Ectodermal cell (in vitro differentiated cells): ENCODE measurements around the gene SLC9A5.

Experiments used
- H3K27ac ChIP-seq: 2 replicates; pipeline ENCODE4 v1.7.0; 2013; ENCODE audit warnings: mild to moderate bottlenecking, low read depth, low read length; ENCODE audit not compliant: insufficient read depth, poor library complexity, severe bottlenecking
- H3K27me3 ChIP-seq: 2 replicates; pipeline ENCODE4 v1.7.0; 2013; ENCODE audit warnings: mild to moderate bottlenecking, low read length; ENCODE audit not compliant: insufficient read depth, control insufficient read depth, poor library complexity, severe bottlenecking
- H3K36me3 ChIP-seq: one replicate; pipeline ENCODE4 v1.7.0; 2013; ENCODE audit warnings: low read length; ENCODE audit not compliant: control insufficient read depth, insufficient read depth
- H3K4me1 ChIP-seq: one replicate; pipeline ENCODE4 v1.7.0; 2013; ENCODE audit warnings: low read length; ENCODE audit not compliant: control insufficient read depth, insufficient read depth
- H3K4me3 ChIP-seq: 2 replicates; pipeline ENCODE4 v1.7.0; 2013; ENCODE audit warnings: low read depth, low read length, control low read depth; ENCODE audit not compliant: insufficient read depth
- H3K9me3 ChIP-seq: 2 replicates; pipeline ENCODE4 v1.7.0; 2013; ENCODE audit warnings: mild to moderate bottlenecking, low read length, moderate library complexity; ENCODE audit not compliant: control insufficient read depth
- WGBS, 2 experiments: methylation state at CpG; one replicate each; pipeline ENCODE4 v1.1.7; 2013; ENCODE audit warnings: missing lambda C conversion rate in 2 of 2; 5-methylcytosine and 5-hydroxymethylcytosine counted together

The SLC9A5 gene

DNA sequence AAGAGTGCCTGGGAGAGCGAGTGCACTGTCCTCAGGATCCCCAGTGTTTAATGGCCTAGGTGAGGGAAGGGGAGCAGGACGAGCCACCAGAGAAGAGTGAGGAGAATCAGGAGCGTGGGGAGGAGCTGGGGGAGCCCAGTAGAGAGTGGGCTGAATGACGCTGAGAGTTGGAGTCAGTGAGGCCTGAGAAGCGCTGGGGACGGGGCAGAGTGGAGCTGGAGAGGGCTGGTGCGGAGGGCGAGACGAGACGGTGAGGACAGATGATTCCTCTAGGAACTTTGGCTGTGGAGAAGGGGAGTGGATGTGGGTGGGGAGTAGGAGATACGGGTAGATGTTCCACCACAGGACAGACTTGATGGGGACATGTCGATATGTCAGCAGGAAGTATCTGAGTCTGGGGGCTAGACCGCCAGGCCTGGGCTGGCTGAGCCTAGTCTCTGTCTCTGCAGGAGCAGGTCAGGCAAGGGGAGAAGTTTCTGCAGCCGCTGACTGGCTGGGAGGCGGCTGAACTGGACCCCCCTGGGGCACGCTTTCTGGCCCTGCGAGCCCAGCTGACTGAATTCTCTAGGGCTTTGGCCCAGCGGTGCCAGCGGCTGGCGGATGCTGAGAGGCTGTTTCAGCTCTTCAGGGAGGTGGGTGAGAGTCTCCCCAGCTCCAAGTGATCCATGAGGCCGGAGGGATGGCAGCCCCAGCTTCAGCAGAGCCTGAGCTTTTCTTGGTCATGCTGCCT is 35.2 kb downstream of the SLC9A5 start:
- WGBS, 2 experiments: 92 to 93% methylated on average over 21 of the region's 21 CpGs
- no peak overlapping the region for H3K27ac ChIP-seq
- H3K36me3 ChIP-seq: no peaks in the 10 kb centered on the region
- H3K27me3 ChIP-seq: peaks cover 14% of the 10 kb centered on the region
- H3K4me3 ChIP-seq: no peak overlapping the region
- H3K4me1 ChIP-seq: no peaks in the 10 kb centered on the region
- no peaks in the 10 kb centered on the region for H3K9me3 ChIP-seq

DNA sequence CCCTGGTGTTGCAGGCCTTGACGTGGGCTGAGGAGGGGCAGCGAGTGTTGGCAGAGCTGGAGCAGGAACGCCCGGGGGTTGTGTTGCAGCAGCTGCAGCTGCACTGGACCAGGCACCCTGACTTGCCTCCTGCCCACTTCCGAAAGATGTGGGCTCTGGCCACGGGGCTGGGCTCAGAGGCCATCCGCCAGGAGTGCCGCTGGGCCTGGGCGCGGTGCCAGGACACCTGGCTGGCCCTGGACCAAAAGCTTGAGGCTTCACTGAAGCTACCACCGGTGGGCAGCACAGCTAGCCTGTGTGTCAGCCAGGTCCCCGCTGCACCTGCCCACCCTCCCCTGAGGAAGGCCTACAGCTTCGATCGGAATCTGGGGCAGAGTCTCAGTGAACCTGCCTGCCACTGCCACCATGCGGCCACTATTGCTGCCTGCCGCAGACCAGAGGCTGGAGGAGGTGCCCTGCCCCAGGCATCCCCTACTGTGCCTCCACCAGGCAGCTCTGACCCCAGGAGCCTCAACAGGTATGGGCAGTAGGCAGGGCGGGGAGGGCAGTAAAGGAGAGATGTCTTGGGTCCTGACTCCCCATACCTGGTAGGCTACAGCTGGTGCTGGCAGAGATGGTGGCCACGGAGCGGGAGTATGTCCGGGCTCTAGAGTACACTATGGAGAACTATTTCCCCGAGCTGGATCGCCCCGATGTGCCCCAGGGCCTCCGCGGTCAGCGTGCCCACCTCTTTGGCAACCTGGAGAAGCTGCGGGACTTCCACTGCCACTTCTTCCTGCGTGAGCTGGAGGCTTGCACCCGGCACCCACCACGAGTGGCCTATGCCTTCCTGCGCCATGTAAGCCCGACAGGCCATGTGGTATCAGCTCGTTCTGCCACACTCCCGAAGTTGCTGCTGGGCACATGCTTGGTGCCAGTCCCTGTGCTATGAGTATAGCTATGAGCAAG is 36.2 kb downstream of the SLC9A5 start:
- Histone ChIP-seq H3K27me3 (peaks cover 4% of the 10 kb centered on the region), H3K9me3 (no peaks in the 10 kb centered on the region), H3K4me1 (no peaks in the 10 kb centered on the region), H3K4me3 (no peak overlapping the region), H3K36me3 (no peaks in the 10 kb centered on the region), H3K27ac (no peak overlapping the region)
- WGBS, 2 experiments: 78% methylated on average over 34 of the region's 34 CpGs

DNA sequence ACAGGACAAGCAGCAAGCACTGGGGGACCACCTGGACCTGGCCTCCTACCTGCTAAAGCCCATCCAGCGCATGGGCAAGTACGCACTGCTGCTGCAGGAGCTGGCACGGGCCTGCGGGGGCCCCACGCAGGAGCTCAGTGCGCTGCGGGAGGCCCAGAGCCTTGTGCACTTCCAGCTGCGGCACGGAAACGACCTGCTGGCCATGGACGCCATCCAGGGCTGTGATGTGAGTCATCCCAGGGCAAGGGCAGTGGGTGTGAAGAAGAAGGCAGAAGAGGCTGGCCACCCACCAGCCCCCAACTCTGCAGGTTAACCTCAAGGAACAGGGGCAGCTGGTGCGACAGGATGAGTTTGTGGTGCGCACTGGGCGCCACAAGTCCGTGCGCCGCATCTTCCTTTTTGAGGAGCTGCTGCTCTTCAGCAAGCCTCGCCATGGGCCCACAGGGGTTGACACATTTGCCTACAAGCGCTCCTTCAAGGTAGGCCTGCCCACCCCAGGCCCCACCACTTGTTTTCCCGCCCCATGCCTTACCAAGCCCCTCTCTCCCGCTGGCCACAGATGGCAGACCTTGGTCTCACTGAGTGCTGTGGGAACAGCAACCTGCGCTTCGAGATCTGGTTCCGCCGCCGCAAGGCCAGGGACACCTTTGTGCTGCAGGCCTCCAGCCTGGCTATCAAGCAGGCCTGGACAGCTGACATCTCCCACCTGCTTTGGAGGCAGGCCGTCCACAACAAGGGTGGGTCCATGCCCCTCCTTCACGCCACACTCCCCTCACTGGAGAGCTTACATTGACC is 37.9 kb downstream of the SLC9A5 start:
- Histone ChIP-seq H3K4me3 (no peak overlapping the region), H3K4me1 (no peaks in the 10 kb centered on the region), H3K9me3 (no peaks in the 10 kb centered on the region), H3K27ac (no peak overlapping the region), H3K36me3 (no peaks in the 10 kb centered on the region), H3K27me3 (no peaks in the 10 kb centered on the region)
- 92 to 94% methylated on average over 28 of the region's 28 CpGs for WGBS, 2 experiments

DNA sequence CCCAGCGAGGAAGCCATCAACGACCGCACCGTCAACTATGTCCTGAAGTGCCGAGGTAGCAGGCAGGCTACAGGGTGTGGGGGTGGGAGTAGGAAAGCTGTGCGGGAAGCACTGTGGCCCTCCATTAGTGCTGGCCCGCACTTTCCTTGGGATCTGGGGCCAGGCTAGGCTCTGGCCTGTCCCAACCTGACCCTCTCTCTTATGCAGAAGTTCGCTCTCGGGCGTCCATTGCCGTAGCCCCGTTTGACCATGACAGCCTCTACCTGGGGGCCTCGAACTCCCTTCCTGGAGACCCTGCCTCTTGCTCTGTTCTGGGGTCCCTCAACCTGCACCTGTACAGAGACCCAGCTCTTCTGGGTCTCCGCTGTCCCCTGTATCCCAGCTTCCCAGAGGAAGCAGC is 39.2 kb downstream of the SLC9A5 start:
- H3K27me3 ChIP-seq: no peaks in the 10 kb centered on the region
- no peak overlapping the region for H3K27ac ChIP-seq
- no peaks in the 10 kb centered on the region for H3K9me3 ChIP-seq
- WGBS, 2 experiments: 95% methylated on average over 14 of the region's 14 CpGs
- H3K36me3 ChIP-seq: no peaks in the 10 kb centered on the region
- no peaks in the 10 kb centered on the region for H3K4me1 ChIP-seq
- no peak overlapping the region for H3K4me3 ChIP-seq

DNA sequence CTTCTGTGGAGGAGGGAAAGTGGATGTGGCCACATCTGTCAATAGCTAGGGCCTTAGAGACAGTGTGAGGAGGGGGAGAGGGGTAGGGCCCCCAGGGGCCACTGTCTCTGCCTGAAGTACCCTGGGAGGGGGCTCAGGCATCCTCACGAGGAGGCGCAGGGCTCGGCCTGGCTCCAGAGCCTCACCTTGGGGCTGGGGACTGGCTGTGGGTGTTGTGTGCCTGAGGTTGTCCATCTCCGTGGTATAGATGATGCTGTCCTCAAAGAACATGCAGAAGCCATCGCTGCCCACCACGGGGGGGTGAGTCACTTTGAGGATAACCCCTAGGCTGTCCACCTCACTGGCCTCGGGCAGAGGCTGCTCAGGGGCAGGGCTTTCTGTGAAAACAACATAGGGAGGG is 42.7 kb downstream of the SLC9A5 start:
- no peaks in the 10 kb centered on the region for H3K9me3 ChIP-seq
- no peaks in the 10 kb centered on the region for H3K27me3 ChIP-seq
- no peaks in the 10 kb centered on the region for H3K4me1 ChIP-seq
- WGBS, 2 experiments: 89 to 92% methylated on average over 7 of the region's 7 CpGs
- no peak overlapping the region for H3K4me3 ChIP-seq
- H3K27ac ChIP-seq: no peak overlapping the region
- no peaks in the 10 kb centered on the region for H3K36me3 ChIP-seq

DNA sequence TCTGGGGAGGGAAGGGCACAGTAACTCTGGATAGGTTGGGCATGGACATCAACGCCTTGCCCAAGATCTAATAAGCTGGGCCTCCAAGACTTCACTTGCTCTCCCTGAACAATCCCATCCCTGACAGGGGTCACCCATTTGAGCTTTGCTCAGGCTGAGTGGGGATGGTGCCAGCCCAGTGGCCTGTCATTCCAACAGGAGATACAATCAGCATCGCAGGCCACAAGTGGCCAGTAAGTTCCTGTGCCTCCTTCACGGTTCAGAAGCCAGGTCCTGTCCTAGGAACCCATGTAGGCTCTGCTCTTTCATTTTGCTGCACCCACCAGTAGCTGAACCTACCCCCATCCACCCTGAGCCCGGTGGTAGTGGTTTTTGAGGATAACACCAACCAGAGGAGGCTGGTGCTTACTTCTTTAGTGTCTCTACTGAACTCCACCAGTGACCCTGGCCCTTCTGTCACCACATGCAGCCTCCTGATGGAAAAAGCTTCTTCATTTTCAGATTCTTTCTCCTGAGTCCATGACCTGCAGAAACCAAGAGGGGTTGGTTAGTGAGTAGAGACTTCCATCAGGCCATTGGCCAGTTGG is 45.5 kb downstream of the SLC9A5 start:
- Histone ChIP-seq H3K27me3 (no peaks in the 10 kb centered on the region), H3K4me3 (no peak overlapping the region), H3K27ac (no peak overlapping the region), H3K4me1 (no peaks in the 10 kb centered on the region), H3K36me3 (no peaks in the 10 kb centered on the region), H3K9me3 (no peaks in the 10 kb centered on the region)
- 94 to 95% methylated on average over 4 of the region's 4 CpGs for whole genome bisulfite sequencing, 2 experiments

DNA sequence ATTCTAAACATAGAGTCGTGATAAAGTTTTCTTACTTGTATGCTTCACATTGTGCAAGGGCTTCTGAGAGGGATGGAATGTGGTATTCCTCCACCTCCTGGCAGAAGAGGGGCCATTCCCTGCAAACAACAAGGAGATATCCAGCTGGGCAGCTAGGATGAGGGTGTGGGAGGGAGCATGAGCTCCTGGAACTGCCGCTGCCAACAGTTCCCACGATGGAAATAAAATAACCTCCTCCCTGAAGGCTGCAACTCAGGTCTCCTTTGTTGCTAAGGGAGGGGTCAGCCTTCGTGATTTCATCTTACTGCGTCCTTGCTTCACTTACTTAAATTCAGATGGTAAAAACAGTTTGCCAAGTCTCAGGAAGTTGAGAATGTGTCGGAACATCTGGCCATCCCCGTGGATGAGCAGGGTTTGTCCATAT is 46.2 kb downstream of the SLC9A5 start:
- no peaks in the 10 kb centered on the region for H3K9me3 ChIP-seq
- no peaks in the 10 kb centered on the region for H3K27me3 ChIP-seq
- H3K4me1 ChIP-seq: no peaks in the 10 kb centered on the region
- H3K4me3 ChIP-seq: no peak overlapping the region
- H3K27ac ChIP-seq: no peak overlapping the region
- WGBS, 2 experiments: 77 to 79% methylated on average over 7 of the region's 7 CpGs
- no peaks in the 10 kb centered on the region for H3K36me3 ChIP-seq

DNA sequence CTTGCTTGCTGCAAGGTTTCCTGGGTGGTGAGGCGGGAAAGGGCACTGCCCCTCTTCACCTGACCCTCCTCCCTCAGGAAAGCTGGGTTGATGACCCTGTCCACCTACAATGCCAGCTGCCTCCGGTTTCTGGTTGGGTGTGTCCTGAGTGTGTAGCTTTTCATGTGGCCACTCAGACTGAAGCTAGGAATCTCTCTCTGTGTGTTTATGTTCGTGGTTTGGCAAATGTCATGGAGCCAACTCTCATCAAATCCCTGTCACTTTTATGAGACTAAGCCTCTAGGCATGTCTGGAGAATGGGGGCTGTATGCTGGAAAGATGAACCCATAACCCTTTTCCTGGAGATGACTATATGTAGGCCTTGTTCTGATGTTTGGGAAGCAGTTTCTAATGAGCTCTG is 47.6 kb downstream of the SLC9A5 start:
- WGBS, 2 experiments: 87 to 96% methylated on average over 3 of the region's 3 CpGs
- Histone ChIP-seq H3K27me3 (no peaks in the 10 kb centered on the region), H3K4me1 (no peaks in the 10 kb centered on the region), H3K9me3 (no peaks in the 10 kb centered on the region), H3K4me3 (no peak overlapping the region), H3K27ac (no peak overlapping the region), H3K36me3 (no peaks in the 10 kb centered on the region)

DNA sequence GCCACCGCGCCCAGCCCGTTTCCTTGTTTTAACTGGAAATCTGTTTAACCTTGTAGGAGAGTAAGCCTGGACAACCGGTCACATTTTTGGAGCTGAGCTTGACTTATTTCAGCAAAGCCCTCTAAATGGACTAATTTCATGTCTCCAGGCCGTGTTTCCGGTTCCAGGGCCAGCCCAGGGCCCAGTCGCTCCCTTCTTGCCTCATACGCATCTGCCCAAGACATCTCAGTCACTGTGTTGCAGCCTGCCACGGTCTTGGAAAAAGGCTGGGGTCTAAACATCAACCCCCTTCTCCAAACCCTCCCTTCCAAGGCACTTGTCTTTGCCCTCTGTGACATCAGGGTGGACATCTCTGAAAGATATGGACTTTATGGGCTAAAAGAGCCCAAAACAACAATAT is 49.5 kb downstream of the SLC9A5 start:
- Histone ChIP-seq H3K9me3 (no peaks in the 10 kb centered on the region), H3K36me3 (no peaks in the 10 kb centered on the region), H3K4me1 (peaks cover 2% of the 10 kb centered on the region), H3K4me3 (no peak overlapping the region), H3K27ac (no peak overlapping the region), H3K27me3 (no peaks in the 10 kb centered on the region)
- 90 to 93% methylated on average over 9 of the region's 9 CpGs for WGBS, 2 experiments
